Ishikawa (cell line): Measurements from ENCODE around the gene TBXT.

Experiments used
- FOXM1 ChIP-seq: IDR thresholded peaks from 2 replicates; pipeline ENCODE4 v1.6.1; 2012; ENCODE audit warnings: low read depth, borderline replicate concordance
- RAD21 ChIP-seq: IDR thresholded peaks from 2 replicates; pipeline ENCODE4 v1.6.1; 2012; ENCODE audit warnings: low read depth

DNA sequence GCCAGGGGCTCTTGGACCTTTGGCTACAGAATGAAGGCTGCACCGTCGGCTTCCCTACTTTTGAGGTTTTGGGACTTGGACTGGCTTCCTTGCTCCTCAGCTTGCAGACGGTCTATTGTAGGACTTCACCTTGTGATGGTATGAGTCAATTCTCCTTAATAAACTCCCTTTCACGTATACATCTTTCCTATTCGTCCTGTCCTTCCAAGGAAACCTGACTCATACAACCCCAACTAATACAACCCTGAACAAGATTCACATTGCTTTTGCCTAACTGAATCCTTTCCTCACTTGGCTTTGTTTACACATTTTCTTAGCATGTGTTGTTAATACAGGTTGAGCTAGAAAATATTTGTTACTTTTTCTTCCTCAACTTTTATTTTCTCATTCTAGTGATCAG, 21.9 kb downstream of the TBXT start:
- TF ChIP-seq RAD21 (no peak), FOXM1 (no peak)
